Neural progenitor cell (in vitro differentiated cells): ENCODE data around the gene TSTD1.
"Not testable (repeated sequence)": the region's sequence is repeated elsewhere in the genome, so short reads cannot be mapped to it uniquely, and the experiment has no call there.

Source experiments
- CTCF ChIP-seq: fragments of 200-600 bp; sonication (generic); IDR thresholded peaks from 2 replicates; pipeline ENCODE4 v1.5.1; 2017; ENCODE audit warnings: antibody characterized with exemption, mild to moderate bottlenecking
- EZH2 ChIP-seq: fragments of 200-600 bp; sonication (generic); IDR thresholded peaks from 2 replicates; pipeline ENCODE4 v1.6.1; 2017; ENCODE audit warnings: antibody characterized with exemption, mild to moderate bottlenecking, moderate library complexity
- EZH2phosphoT487 ChIP-seq: fragments of 200-600 bp; sonication (generic); IDR thresholded peaks from 2 replicates; pipeline ENCODE4 v1.6.1; 2017; ENCODE audit warnings: antibody characterized with exemption

GRCh38 chr1:161017181-161017580 is 21.6 kb downstream of the TSTD1 start:
- not testable (repeated sequence) for TF ChIP-seq CTCF, EZH2, EZH2phosphoT487
